ENCODE results near the gene OR2T8.

DNA sequence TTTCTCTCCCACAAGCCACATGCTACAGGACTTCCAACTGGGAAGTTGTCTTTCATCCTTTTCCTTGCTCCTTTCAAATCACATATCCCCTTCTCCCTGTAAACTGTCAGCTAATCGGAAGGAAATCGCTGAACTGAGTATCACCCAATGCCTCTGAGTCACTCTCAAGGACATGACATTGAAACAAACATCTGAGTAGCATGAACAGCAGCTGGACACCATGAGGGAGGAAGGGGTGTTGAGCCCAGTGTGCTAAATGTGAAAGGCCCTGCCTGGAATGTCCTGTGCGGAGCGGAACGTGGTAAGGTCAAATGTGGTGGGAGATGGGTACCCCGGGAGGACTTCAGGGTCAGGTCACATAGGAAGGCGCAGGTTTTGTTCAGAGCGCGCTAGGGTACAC lies 4.8 kb downstream of the OR2T8 start, which contains the start of gene OR2AJ1:
- TF ChIP-seq, protein P1, sequence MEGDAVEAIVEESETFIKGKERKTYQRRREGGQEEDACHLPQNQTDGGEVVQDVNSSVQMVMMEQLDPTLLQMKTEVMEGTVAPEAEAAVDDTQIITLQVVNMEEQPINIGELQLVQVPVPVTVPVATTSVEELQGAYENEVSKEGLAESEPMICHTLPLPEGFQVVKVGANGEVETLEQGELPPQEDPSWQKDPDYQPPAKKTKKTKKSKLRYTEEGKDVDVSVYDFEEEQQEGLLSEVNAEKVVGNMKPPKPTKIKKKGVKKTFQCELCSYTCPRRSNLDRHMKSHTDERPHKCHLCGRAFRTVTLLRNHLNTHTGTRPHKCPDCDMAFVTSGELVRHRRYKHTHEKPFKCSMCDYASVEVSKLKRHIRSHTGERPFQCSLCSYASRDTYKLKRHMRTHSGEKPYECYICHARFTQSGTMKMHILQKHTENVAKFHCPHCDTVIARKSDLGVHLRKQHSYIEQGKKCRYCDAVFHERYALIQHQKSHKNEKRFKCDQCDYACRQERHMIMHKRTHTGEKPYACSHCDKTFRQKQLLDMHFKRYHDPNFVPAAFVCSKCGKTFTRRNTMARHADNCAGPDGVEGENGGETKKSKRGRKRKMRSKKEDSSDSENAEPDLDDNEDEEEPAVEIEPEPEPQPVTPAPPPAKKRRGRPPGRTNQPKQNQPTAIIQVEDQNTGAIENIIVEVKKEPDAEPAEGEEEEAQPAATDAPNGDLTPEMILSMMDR (IDR thresholded peaks at IDR 0.05; ENCODE audit: low read depth, low read length), result no peak
- TF ChIP-seq POLR2A (IDR thresholded peaks at IDR 0.05; ENCODE audit: extremely low read depth, insufficient read length) (no peak), MYC (IDR thresholded peaks at IDR 0.05; ENCODE audit: low read depth, low read length) (no peak)
- TF ChIP-seq, protein P2, sequence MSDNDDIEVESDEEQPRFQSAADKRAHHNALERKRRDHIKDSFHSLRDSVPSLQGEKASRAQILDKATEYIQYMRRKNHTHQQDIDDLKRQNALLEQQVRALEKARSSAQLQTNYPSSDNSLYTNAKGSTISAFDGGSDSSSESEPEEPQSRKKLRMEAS (IDR thresholded peaks at IDR 0.05; ENCODE audit: low read depth, low read length), result no peak

Measured in NB4 (cell line).